PC-3 (cell line): ENCODE results near the gene TMEM98.
"Not testable (repeated sequence)": the region's sequence is repeated elsewhere in the genome, so short reads cannot be mapped to it uniquely, and the experiment has no call there.

Source experiments
- CTCF ChIP-seq: fragments of 300-600 bp; sonication (generic); conservative IDR thresholded peaks from 2 replicates; pipeline ENCODE4 v1.5.1; 2017; ENCODE audit warnings: antibody characterized with exemption, low read depth, mild to moderate bottlenecking, low read length
- EZH2phosphoT487 ChIP-seq: fragments of 300-600 bp; sonication (generic); IDR thresholded peaks from 2 replicates; pipeline ENCODE4 v1.6.1; 2018; ENCODE audit warnings: mild to moderate bottlenecking, antibody characterized with exemption, low read length, borderline replicate concordance

- TF ChIP-seq EZH2phosphoT487, CTCF: not testable (repeated sequence)
Observed at GRCh38 chr17:32923905-32924304, 4.0 kb upstream of the TMEM98 start.
